AG09319 (cell line): ENCODE data around the gene GAS6.

Experiments used
- DNase-seq: peaks from one replicate; pipeline ENCODE4 v3.0.0-alpha.2; 2010; ENCODE audit warnings: low read depth; ENCODE audit errors: extremely low read depth
- CTCF ChIP-seq: IDR thresholded peaks from 2 replicates; pipeline ENCODE4 v1.5.1; 2011; ENCODE audit warnings: low read depth, mild to moderate bottlenecking, inconsistent platforms, low read length, moderate library complexity

Gene GAS6

DNA sequence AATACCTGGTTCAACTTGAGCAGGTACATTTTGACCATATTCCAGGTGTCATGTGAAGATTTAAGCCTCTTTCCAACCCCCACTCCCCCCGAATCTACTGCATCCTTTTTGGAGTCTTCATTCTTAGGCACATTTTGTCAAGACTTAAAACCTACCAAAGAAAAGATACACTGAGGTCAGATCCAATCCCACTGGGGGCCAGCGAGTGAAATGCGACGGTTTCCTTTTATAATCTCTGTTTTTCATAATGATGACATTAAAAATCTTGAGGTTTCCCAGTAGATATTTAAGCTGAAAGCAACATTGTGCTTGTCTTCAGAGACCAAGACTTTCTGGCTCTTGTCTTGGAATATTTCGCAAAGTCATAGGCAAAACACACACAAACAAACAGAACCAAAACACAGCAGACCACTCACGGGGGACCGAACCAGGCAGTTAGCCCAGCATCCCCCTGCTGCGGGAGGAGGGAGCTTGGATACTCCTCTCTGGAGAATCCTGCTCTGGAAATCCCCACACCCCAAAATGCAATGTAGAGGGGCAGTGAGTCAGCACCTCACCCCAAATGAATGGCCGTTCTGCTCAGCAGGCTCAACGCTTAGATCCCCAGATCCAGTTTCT is 506 bp upstream of the GAS6 start:
- DNase-seq = no peak

GRCh38 chr13:113862931-113863523 is 849 bp downstream of the GAS6 start:
- TF ChIP-seq CTCF = peak; percentile 17
- no peak for DNase-seq

More for the DNA sequence above, 506 bp upstream of the GAS6 start:
- TF ChIP-seq CTCF = no peak

GRCh38 chr13:113862191-113862930 is 1.5 kb downstream of the GAS6 start:
- no peak for TF ChIP-seq CTCF
- no peak for DNase-seq

DNA sequence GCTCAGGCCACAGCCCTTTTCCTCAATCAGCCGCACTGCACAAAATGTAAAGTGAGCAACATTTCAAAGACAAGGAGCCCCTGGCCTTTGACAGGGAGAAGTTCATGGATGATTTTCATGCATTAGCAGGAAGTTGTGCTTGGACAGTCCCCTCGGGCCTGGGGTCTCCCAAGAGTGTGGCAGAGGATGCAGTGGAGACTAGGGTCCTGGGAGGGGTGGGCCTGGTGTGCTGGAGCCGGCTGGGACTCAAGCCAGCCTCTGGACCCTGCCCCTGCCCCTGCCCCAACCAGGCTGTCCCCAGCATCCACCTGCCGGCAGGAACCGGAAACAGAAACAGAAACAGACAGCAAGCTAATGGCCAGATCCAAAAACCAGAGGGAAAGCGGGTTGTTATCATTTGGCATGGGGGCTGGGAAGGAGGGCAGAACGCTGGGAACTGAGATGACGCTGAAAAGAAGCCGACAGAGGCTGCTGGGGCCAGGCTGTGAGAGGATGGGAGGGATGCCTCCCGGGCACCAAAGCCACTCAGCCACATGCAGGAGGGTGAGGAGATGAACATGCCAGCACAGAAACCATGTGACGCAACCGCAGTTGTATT is 2.3 kb downstream of the GAS6 start:
- DNase-seq = no peak
- no peak for TF ChIP-seq CTCF

DNA sequence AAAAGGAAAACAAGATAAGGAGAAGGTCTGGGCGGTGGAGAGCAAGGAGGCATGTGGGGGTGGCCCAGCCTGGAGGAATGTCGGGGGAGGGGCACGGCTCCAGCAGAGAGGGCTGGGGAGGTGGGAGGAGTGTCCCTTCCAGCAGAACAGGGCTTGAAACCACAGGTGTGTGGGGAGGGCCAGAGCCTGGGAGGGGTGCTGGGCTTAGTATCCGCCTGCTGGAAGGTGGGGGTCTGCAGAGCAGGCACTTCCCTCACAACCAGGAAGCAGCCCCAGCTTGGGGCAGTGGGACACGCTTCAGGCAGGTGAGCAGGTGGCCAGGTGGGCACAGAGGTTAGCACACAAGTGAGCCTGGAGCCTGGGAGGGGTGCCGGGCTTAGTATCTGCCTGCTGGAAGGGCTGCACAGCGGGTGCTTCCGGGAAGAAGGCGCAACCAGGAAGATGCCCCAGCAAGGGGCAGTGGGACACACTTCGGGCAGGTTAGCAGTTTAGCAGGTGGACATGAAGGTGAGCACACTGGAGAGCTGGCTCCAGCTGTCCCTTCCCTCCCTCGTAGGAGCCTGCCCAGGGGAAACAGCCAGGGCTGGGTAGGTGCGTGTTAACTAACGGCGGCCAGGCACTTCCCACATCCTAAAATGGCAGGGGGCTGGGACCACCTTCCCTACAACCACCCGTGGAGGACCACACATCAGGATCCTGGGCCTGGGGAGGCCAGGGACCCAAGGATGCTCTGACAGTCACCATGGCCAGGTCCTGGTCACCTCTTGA is 3.0 kb downstream of the GAS6 start:
- no peak for TF ChIP-seq CTCF
- no peak for DNase-seq

DNA sequence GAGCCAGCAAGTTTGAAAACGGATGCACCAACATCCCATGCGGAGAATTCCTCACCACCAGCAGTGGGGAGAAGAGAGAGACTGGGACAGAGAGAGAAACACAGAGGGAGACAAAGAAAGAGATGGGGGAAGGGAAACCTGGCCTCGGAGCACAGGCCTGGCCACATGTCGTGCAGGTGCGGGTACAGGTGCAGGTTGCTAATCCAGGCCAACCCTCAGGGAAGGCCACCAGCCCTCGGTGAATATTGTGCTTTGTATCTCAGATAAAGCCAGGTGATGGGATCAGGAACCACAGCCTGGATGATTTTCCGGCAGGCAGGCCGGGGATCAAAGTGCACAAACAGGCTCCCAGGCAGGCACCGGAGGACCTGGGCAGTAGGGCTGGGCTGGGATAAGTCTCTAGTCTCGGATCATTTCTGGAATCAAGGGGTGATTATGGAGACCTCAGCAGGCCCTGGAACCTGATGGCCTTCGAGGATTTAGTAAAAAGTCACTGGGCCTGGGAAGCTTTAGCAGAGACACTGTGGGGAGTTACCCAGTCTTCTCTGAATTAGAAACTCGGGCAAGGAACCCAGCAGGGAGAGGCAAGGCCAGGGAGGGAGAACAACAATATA is 3.7 kb downstream of the GAS6 start:
- no peak for TF ChIP-seq CTCF
- no peak for DNase-seq
